SH-SY5Y (cell line): ENCODE measurements around the gene SMIM14.

Experiments
- GATA2 ChIP-seq: IDR thresholded peaks from 2 replicates; pipeline ENCODE4 v1.6.1; 2011; ENCODE audit warnings: mild to moderate bottlenecking, low read depth, low read length
- GATA3 ChIP-seq: IDR thresholded peaks from 2 replicates; pipeline ENCODE4 v1.6.1; 2011; ENCODE audit warnings: low read depth, mild to moderate bottlenecking, low read length, moderate library complexity

GRCh38 chr4:39641451-39641850 is 2.8 kb upstream of the SMIM14 start:
- TF ChIP-seq GATA3 (no peak), GATA2 (no peak)
